Loucy (cell line): Measurements from ENCODE around the gene APOBEC3A.

Source experiments
- H2AFZ ChIP-seq: fragments of 200-600 bp; sonication (generic); 2 replicates; pipeline ENCODE4 v1.6.0; 2016; ENCODE audit warnings: antibody characterized with exemption, mild to moderate bottlenecking, low read length, moderate library complexity
- H3F3A ChIP-seq: fragments of 200-600 bp; 2 replicates; pipeline ENCODE4 v1.6.0; 2016; ENCODE audit warnings: antibody characterized with exemption, low read depth, mild to moderate bottlenecking
- H3K27me3 ChIP-seq: fragments of 200-600 bp; sonication (generic); 2 replicates; pipeline ENCODE4 v1.6.1; 2014; ENCODE audit warnings: low read length, mild to moderate bottlenecking; ENCODE audit not compliant: insufficient read depth, poor library complexity, severe bottlenecking
- H3K36me3 ChIP-seq: fragments of 200-600 bp; sonication (generic); 2 replicates; pipeline ENCODE4 v1.6.1; 2016; ENCODE audit warnings: low read length; ENCODE audit not compliant: insufficient read depth
- H3K4me1 ChIP-seq: fragments of 200-600 bp; sonication (generic); 2 replicates; pipeline ENCODE4 v1.5.1; 2014; ENCODE audit warnings: low read length, mild to moderate bottlenecking; ENCODE audit not compliant: insufficient read depth, poor library complexity, severe bottlenecking
- H3K4me2 ChIP-seq: fragments of 200-600 bp; sonication (generic); 2 replicates; pipeline ENCODE4 v1.6.0; 2014; ENCODE audit warnings: antibody characterized with exemption, low read length, low read depth, mild to moderate bottlenecking; ENCODE audit not compliant: poor library complexity, severe bottlenecking
- H3K4me3 ChIP-seq: fragments of 200-600 bp; sonication (generic); 2 replicates; pipeline ENCODE4 v1.5.1; 2014; ENCODE audit warnings: low read length, mild to moderate bottlenecking, mixed read lengths; ENCODE audit not compliant: poor library complexity, severe bottlenecking
- H3K79me2 ChIP-seq: fragments of 200-600 bp; sonication (generic); 2 replicates; pipeline ENCODE4 v1.6.1; 2014; ENCODE audit warnings: low read length; ENCODE audit not compliant: insufficient read depth
- H3K9ac ChIP-seq: fragments of 200-600 bp; sonication (generic); 2 replicates; pipeline ENCODE4 v1.6.0; 2014; ENCODE audit warnings: mild to moderate bottlenecking, low read depth, low read length, moderate library complexity; ENCODE audit not compliant: poor library complexity, severe bottlenecking
- H3K9me2 ChIP-seq: fragments of 200-600 bp; sonication (generic); replicated peaks from 2 replicates; pipeline ENCODE4 v1.6.1; 2016; ENCODE audit warnings: low read depth, low read length, mixed read lengths
- H3K9me3 ChIP-seq: fragments of 200-600 bp; sonication (generic); 2 replicates; pipeline ENCODE4 v1.6.1; 2014; ENCODE audit warnings: mild to moderate bottlenecking, antibody characterized with exemption, low read length, low read depth; ENCODE audit not compliant: insufficient read depth
- H4K20me1 ChIP-seq: fragments of 200-600 bp; sonication (generic); 2 replicates; pipeline ENCODE4 v1.6.0; 2014; ENCODE audit warnings: antibody characterized with exemption, low read length, mild to moderate bottlenecking; ENCODE audit not compliant: insufficient read depth, poor library complexity, severe bottlenecking
- CTCF ChIP-seq: fragments of 200-600 bp; sonication (generic); conservative IDR thresholded peaks from 2 replicates; pipeline ENCODE4 v1.5.1; 2014; ENCODE audit warnings: mild to moderate bottlenecking, antibody characterized with exemption, low read length
- EZH2phosphoT487 ChIP-seq: fragments of 200-600 bp; IDR thresholded peaks from 2 replicates; pipeline ENCODE4 v1.6.1; 2018; ENCODE audit warnings: antibody characterized with exemption, mild to moderate bottlenecking, moderate library complexity, borderline replicate concordance

APOBEC3A gene

GRCh38 chr22:38964989-38965388, 7.6 kb downstream of the APOBEC3A start:
- no peaks in the 10 kb centered on the region for H3K4me1 ChIP-seq
- H3K4me3 ChIP-seq: no peak overlapping the region
- H3K79me2 ChIP-seq: no peaks in the 10 kb centered on the region
- H4K20me1 ChIP-seq: no peaks in the 10 kb centered on the region
- H3K27me3 ChIP-seq: no peaks in the 10 kb centered on the region
- H3F3A ChIP-seq: no peaks in the 10 kb centered on the region
- no peaks in the 10 kb centered on the region for H3K9me3 ChIP-seq
- no peak overlapping the region for H3K4me2 ChIP-seq
- H3K9ac ChIP-seq: no peak overlapping the region
- no peaks in the 10 kb centered on the region for H3K9me2 ChIP-seq
- no peaks in the 10 kb centered on the region for H3K36me3 ChIP-seq
- no peak overlapping the region for H2AFZ ChIP-seq
- TF ChIP-seq EZH2phosphoT487 (no peak), CTCF (no peak)

- TF ChIP-seq EZH2phosphoT487 (no peak), CTCF (no peak)
- H2AFZ ChIP-seq: no peak overlapping the region
- no peak overlapping the region for H3K4me3 ChIP-seq
- H3K36me3 ChIP-seq: no peaks in the 10 kb centered on the region
- no peaks in the 10 kb centered on the region for H3K27me3 ChIP-seq
- no peak overlapping the region for H3K9ac ChIP-seq
- no peaks in the 10 kb centered on the region for H3K9me3 ChIP-seq
- H3K9me2 ChIP-seq: no peaks in the 10 kb centered on the region
- H4K20me1 ChIP-seq: no peaks in the 10 kb centered on the region
- no peak overlapping the region for H3K4me2 ChIP-seq
- no peaks in the 10 kb centered on the region for H3K79me2 ChIP-seq
- H3K4me1 ChIP-seq: no peaks in the 10 kb centered on the region
- H3F3A ChIP-seq: no peaks in the 10 kb centered on the region
These were observed 8.4 kb downstream of the APOBEC3A start for GRCh38 chr22:38965614-38966379.

GRCh38 chr22:38966380-38966702, 8.9 kb downstream of the APOBEC3A start:
- Histone ChIP-seq H4K20me1 (no peaks in the 10 kb centered on the region), H3K9ac (no peak overlapping the region), H3K9me2 (no peaks in the 10 kb centered on the region), H3F3A (no peaks in the 10 kb centered on the region), H3K36me3 (no peaks in the 10 kb centered on the region), H3K79me2 (no peaks in the 10 kb centered on the region), H3K4me3 (no peak overlapping the region), H2AFZ (no peak overlapping the region), H3K4me1 (no peaks in the 10 kb centered on the region), H3K27me3 (no peaks in the 10 kb centered on the region), H3K4me2 (no peak overlapping the region), H3K9me3 (no peaks in the 10 kb centered on the region)
- no peak for TF ChIP-seq EZH2phosphoT487
- TF ChIP-seq CTCF: no peak
